Type B pancreatic cell (in vitro differentiated cells): ENCODE measurements around the gene DMD. TPM values are rescaled to one million over a fixed set of nuclear protein-coding genes. Genes with fewer than 3 reads are reported as not detected.

Experiments used
- DNase-seq: peaks from one replicate; pipeline ENCODE4 v3.0.0; 2021; ENCODE audit warnings: mixed read lengths; ENCODE audit not compliant: unreplicated experiment; ENCODE audit errors: extremely low spot score
- H3K27ac Mint-ChIP-seq: 2 replicates; pipeline ENCODE4 v1.8.0; 2021; ENCODE audit warnings: mild to moderate bottlenecking, mixed read lengths
- H3K27me3 Mint-ChIP-seq: 2 replicates; pipeline ENCODE4 v1.8.0; 2021; ENCODE audit warnings: mixed read lengths
- H3K36me3 Mint-ChIP-seq: 2 replicates; pipeline ENCODE4 v1.8.0; 2021; ENCODE audit warnings: mixed read lengths
- H3K4me1 Mint-ChIP-seq: one replicate; pipeline ENCODE4 v1.8.0; 2021; ENCODE audit warnings: mixed read lengths; ENCODE audit not compliant: unreplicated experiment
- H3K4me3 Mint-ChIP-seq: 2 replicates; pipeline ENCODE4 v1.8.0; 2021; ENCODE audit warnings: mild to moderate bottlenecking, mixed read lengths
- H3K9me3 Mint-ChIP-seq: 2 replicates; pipeline ENCODE4 v1.8.0; 2021; ENCODE audit warnings: mixed read lengths
- CTCF ChIP-seq: fragments of 200-600 bp; sonication (generic); conservative IDR thresholded peaks from 2 replicates; pipeline ENCODE4 v1.5.0; 2021; ENCODE audit warnings: antibody characterized with exemption, mild to moderate bottlenecking
- total RNA-seq: library from RNA; stranded (reverse); gene quantifications from 2 replicates; pipeline ENCODE4 v1.2.1, GENCODE V29; 2021; ENCODE audit warnings: low replicate concordance

The DMD gene
- total RNA-seq, 1 donor from 2014 or later = 57.1 TPM

- no peak overlapping the region for H3K27ac Mint-ChIP-seq
- no peak for TF ChIP-seq CTCF
- no peaks in the 10 kb centered on the region for H3K9me3 Mint-ChIP-seq
- no peaks in the 10 kb centered on the region for H3K4me1 Mint-ChIP-seq
- H3K27me3 Mint-ChIP-seq = no peaks in the 10 kb centered on the region
- no peak overlapping the region for H3K4me3 Mint-ChIP-seq
- H3K36me3 Mint-ChIP-seq = no peaks in the 10 kb centered on the region
- no peak for DNase-seq
Measured at GRCh38 chrX:31633349-31633748, 1578.0 kb downstream of the DMD start.

GRCh38 chrX:31629195-31629594 is 1582.2 kb downstream of the DMD start:
- Mint-ChIP-seq H3K27ac (no peak overlapping the region), H3K4me1 (no peaks in the 10 kb centered on the region), H3K27me3 (no peaks in the 10 kb centered on the region), H3K4me3 (no peak overlapping the region), H3K36me3 (no peaks in the 10 kb centered on the region), H3K9me3 (no peaks in the 10 kb centered on the region)
- TF ChIP-seq CTCF = no peak
- no peak for DNase-seq

GRCh38 chrX:31609130-31609529 is 1602.2 kb downstream of the DMD start:
- Mint-ChIP-seq H3K9me3 (no peaks in the 10 kb centered on the region), H3K36me3 (no peaks in the 10 kb centered on the region), H3K4me3 (no peak overlapping the region), H3K27me3 (no peaks in the 10 kb centered on the region), H3K4me1 (no peaks in the 10 kb centered on the region), H3K27ac (no peak overlapping the region)
- DNase-seq = no peak
- no peak for TF ChIP-seq CTCF

- Mint-ChIP-seq H3K27me3 (no peaks in the 10 kb centered on the region), H3K4me3 (no peak overlapping the region), H3K4me1 (no peaks in the 10 kb centered on the region), H3K36me3 (no peaks in the 10 kb centered on the region), H3K27ac (no peak overlapping the region), H3K9me3 (no peaks in the 10 kb centered on the region)
- no peak for DNase-seq
- no peak for TF ChIP-seq CTCF
Measured at GRCh38 chrX:31608638-31609037, 1602.7 kb downstream of the DMD start.

GRCh38 chrX:31606771-31607170 is 1604.6 kb downstream of the DMD start:
- no peaks in the 10 kb centered on the region for H3K27me3 Mint-ChIP-seq
- no peak overlapping the region for H3K27ac Mint-ChIP-seq

More at GRCh38 chrX:31606771-31607170, 1604.6 kb downstream of the DMD start:
- no peak for TF ChIP-seq CTCF
- Mint-ChIP-seq H3K9me3 (no peaks in the 10 kb centered on the region), H3K36me3 (no peaks in the 10 kb centered on the region), H3K4me1 (no peaks in the 10 kb centered on the region), H3K4me3 (no peak overlapping the region)
- DNase-seq = no peak
